ENCODE results near the gene ARMC5.
"Not testable (repeated sequence)": the region's sequence is repeated elsewhere in the genome, so short reads cannot be mapped to it uniquely, and the experiment has no call there.

The ARMC5 gene

GRCh38 chr16:31476303-31477219 is 17.3 kb downstream of the ARMC5 start:
- H3K36me3 ChIP-seq (ENCODE audit: insufficient read depth, insufficient read length, low read length): peaks cover 48% of the 10 kb centered on the region
- peaks cover 59% of the 10 kb centered on the region for H3K27me3 ChIP-seq (ENCODE audit: insufficient read depth, insufficient read length)
- H3K4me1 ChIP-seq (ENCODE audit: insufficient read depth, insufficient read length): peaks cover 15% of the 10 kb centered on the region
- peak overlapping the region; percentile 88 for H3K9ac ChIP-seq (ENCODE audit: insufficient read length, low read depth)
- no peak for DNase-seq (ENCODE audit: low read depth, low spot score)
- peak overlapping the region; percentile 72 for H3K4me3 ChIP-seq (ENCODE audit: insufficient read length, low read depth)
- no peaks in the 10 kb centered on the region; the same call in 1 of the 2 replicates for H3K9me3 ChIP-seq (ENCODE audit: insufficient read depth, low read length)
- no peak for TF ChIP-seq SUZ12 (IDR thresholded peaks at IDR 0.05; ENCODE audit: extremely low read depth, insufficient read depth, insufficient read length)
- no peak for TF ChIP-seq ZNF274 (IDR thresholded peaks at IDR 0.05; ENCODE audit: low read depth, low read length)
- no peak for TF ChIP-seq YY1 (IDR thresholded peaks at IDR 0.05; ENCODE audit: insufficient read depth, insufficient read length)

GRCh38 chr16:31477220-31478216 is 18.2 kb downstream of the ARMC5 start:
- peak overlapping the region; percentile 72 for H3K4me3 ChIP-seq (ENCODE audit: insufficient read length, low read depth)

GRCh38 chr16:31478956-31479355 is 19.7 kb downstream of the ARMC5 start:
- H3K36me3 ChIP-seq (ENCODE audit: insufficient read depth, insufficient read length, low read length): peaks cover 34% of the 10 kb centered on the region
- H3K27me3 ChIP-seq (ENCODE audit: insufficient read depth, insufficient read length): peaks cover 61% of the 10 kb centered on the region
- DNase-seq (ENCODE audit: low read depth, low spot score): no peak
- H3K4me3 ChIP-seq (ENCODE audit: insufficient read length, low read depth): no peak overlapping the region
- H3K9ac ChIP-seq (ENCODE audit: insufficient read length, low read depth): peak overlapping the region; percentile 38
- TF ChIP-seq YY1 (IDR thresholded peaks at IDR 0.05; ENCODE audit: insufficient read depth, insufficient read length) (no peak), SUZ12 (IDR thresholded peaks at IDR 0.05; ENCODE audit: extremely low read depth, insufficient read depth, insufficient read length) (no peak), ZNF274 (IDR thresholded peaks at IDR 0.05; ENCODE audit: low read depth, low read length) (no peak)
- H3K4me1 ChIP-seq (ENCODE audit: insufficient read depth, insufficient read length): peaks cover 11% of the 10 kb centered on the region
- no peaks in the 10 kb centered on the region for H3K9me3 ChIP-seq (ENCODE audit: insufficient read depth, low read length)

More at GRCh38 chr16:31477220-31478216, 18.2 kb downstream of the ARMC5 start:
- Histone ChIP-seq H3K9ac (ENCODE audit: insufficient read length, low read depth) (peak overlapping the region; percentile 88), H3K36me3 (ENCODE audit: insufficient read depth, insufficient read length, low read length) (peaks cover 48% of the 10 kb centered on the region), H3K9me3 (ENCODE audit: insufficient read depth, low read length) (no peaks in the 10 kb centered on the region; the same call in 1 of the 2 replicates), H3K4me1 (ENCODE audit: insufficient read depth, insufficient read length) (peaks cover 15% of the 10 kb centered on the region), H3K27me3 (ENCODE audit: insufficient read depth, insufficient read length) (peaks cover 61% of the 10 kb centered on the region)
- TF ChIP-seq YY1 (IDR thresholded peaks at IDR 0.05; ENCODE audit: insufficient read depth, insufficient read length): no peak
- TF ChIP-seq SUZ12 (IDR thresholded peaks at IDR 0.05; ENCODE audit: extremely low read depth, insufficient read depth, insufficient read length): no peak
- no peak; the same call in 1 of the 2 replicates for TF ChIP-seq ZNF274 (IDR thresholded peaks at IDR 0.05; ENCODE audit: low read depth, low read length)
- no peak for DNase-seq (ENCODE audit: low read depth, low spot score)

GRCh38 chr16:31479751-31480150 is 20.4 kb downstream of the ARMC5 start:
- no peak overlapping the region for H3K9ac ChIP-seq (ENCODE audit: insufficient read length, low read depth)
- TF ChIP-seq SUZ12 (IDR thresholded peaks at IDR 0.05; ENCODE audit: extremely low read depth, insufficient read depth, insufficient read length) (no peak), ZNF274 (IDR thresholded peaks at IDR 0.05; ENCODE audit: low read depth, low read length) (no peak)
- no peak overlapping the region for H3K4me3 ChIP-seq (ENCODE audit: insufficient read length, low read depth)
- no peak for DNase-seq (ENCODE audit: low read depth, low spot score)
- H3K4me1 ChIP-seq (ENCODE audit: insufficient read depth, insufficient read length): peaks cover 14% of the 10 kb centered on the region
- no peaks in the 10 kb centered on the region for H3K9me3 ChIP-seq (ENCODE audit: insufficient read depth, low read length)
- H3K36me3 ChIP-seq (ENCODE audit: insufficient read depth, insufficient read length, low read length): peaks cover 26% of the 10 kb centered on the region
- peaks cover 59% of the 10 kb centered on the region for H3K27me3 ChIP-seq (ENCODE audit: insufficient read depth, insufficient read length)

GRCh38 chr16:31480851-31481536 is 21.7 kb downstream of the ARMC5 start:
- no peaks in the 10 kb centered on the region for H3K9me3 ChIP-seq (ENCODE audit: insufficient read depth, low read length)
- TF ChIP-seq YY1 (IDR thresholded peaks at IDR 0.05; ENCODE audit: insufficient read depth, insufficient read length): no peak
- no peak for TF ChIP-seq ZNF274 (IDR thresholded peaks at IDR 0.05; ENCODE audit: low read depth, low read length)
- TF ChIP-seq SUZ12 (IDR thresholded peaks at IDR 0.05; ENCODE audit: extremely low read depth, insufficient read depth, insufficient read length): no peak
- no peak for DNase-seq (ENCODE audit: low read depth, low spot score)
- peaks cover 59% of the 10 kb centered on the region for H3K27me3 ChIP-seq (ENCODE audit: insufficient read depth, insufficient read length)
- peaks cover 17% of the 10 kb centered on the region for H3K36me3 ChIP-seq (ENCODE audit: insufficient read depth, insufficient read length, low read length)
- H3K4me3 ChIP-seq (ENCODE audit: insufficient read length, low read depth): no peak overlapping the region
- H3K4me1 ChIP-seq (ENCODE audit: insufficient read depth, insufficient read length): peaks cover 12% of the 10 kb centered on the region
- H3K9ac ChIP-seq (ENCODE audit: insufficient read length, low read depth): no peak overlapping the region

- Histone ChIP-seq H3K9ac (ENCODE audit: insufficient read length, low read depth) (no peak within 1 kb of the TSS), H3K4me1 (ENCODE audit: insufficient read depth, insufficient read length) (peaks cover 12% of the 10 kb centered on the region), H3K27me3 (ENCODE audit: insufficient read depth, insufficient read length) (peaks cover 74% of the 10 kb centered on the region), H3K36me3 (ENCODE audit: insufficient read depth, insufficient read length, low read length) (peaks cover 12% of the 10 kb centered on the region), H3K9me3 (ENCODE audit: insufficient read depth, low read length) (no peaks in the 10 kb centered on the region), H3K4me3 (ENCODE audit: insufficient read length, low read depth) (no peak within 1 kb of the TSS)
- TF ChIP-seq YY1 (IDR thresholded peaks at IDR 0.05; ENCODE audit: insufficient read depth, insufficient read length) (no peak), ZNF274 (IDR thresholded peaks at IDR 0.05; ENCODE audit: low read depth, low read length) (no peak), SUZ12 (IDR thresholded peaks at IDR 0.05; ENCODE audit: extremely low read depth, insufficient read depth, insufficient read length) (no peak)
- no peak for DNase-seq (ENCODE audit: low read depth, low spot score)
Measured at GRCh38 chr16:31483081-31483480, 23.8 kb downstream of the ARMC5 start, which contains the start of gene SLC5A2. Gene SLC5A2, plus strand, starts transcription at chr16:31483123. Its CDS starts 14 bp downstream, at chr16:31483137.

- not testable (repeated sequence) for H3K4me3 ChIP-seq (ENCODE audit: insufficient read length, low read depth); H3K9ac ChIP-seq (ENCODE audit: insufficient read length, low read depth); H3K36me3 ChIP-seq (ENCODE audit: insufficient read depth, insufficient read length, low read length); DNase-seq (ENCODE audit: low read depth, low spot score); H3K9me3 ChIP-seq (ENCODE audit: insufficient read depth, low read length)
- Histone ChIP-seq H3K27me3 (ENCODE audit: insufficient read depth, insufficient read length) (peaks cover 71% of the 10 kb centered on the region), H3K4me1 (ENCODE audit: insufficient read depth, insufficient read length) (peaks cover 12% of the 10 kb centered on the region)
Measured at GRCh38 chr16:31484048-31484447, 24.7 kb downstream of the ARMC5 start.
